Measurements from ENCODE around the gene GOLPH3L. TPM values are rescaled to one million over a fixed set of nuclear protein-coding genes. Genes with fewer than 3 reads are reported as not detected.
A peak's percentile ranks its signal among the peaks of the same experiment; 100 is the strongest.

GOLPH3L gene
- total and polyA plus RNA-seq, 2 of the 13 experiments (the other 11 are each of a cell fraction or from before 2014, with no cell fraction given): 8.2 to 12.8 TPM

- TF ChIP-seq RERE (CRISPR knock-in tag; IDR thresholded peaks at IDR 0.05; ENCODE audit: low read depth) (no peak), ATF3 (CRISPR knock-in tag; IDR thresholded peaks at IDR 0.05) (no peak), ZBTB20 (CRISPR knock-in tag; IDR thresholded peaks at IDR 0.05; ENCODE audit: borderline replicate concordance, low read depth) (no peak), AHDC1 (CRISPR knock-in tag; IDR thresholded peaks at IDR 0.05; ENCODE audit: borderline replicate concordance) (no peak), PAX8 (CRISPR knock-in tag; IDR thresholded peaks at IDR 0.05; ENCODE audit: borderline replicate concordance) (no peak), ZNF296 (CRISPR knock-in tag; conservative IDR thresholded peaks at IDR 0.05) (no peak), ZNF570 (CRISPR knock-in tag; IDR thresholded peaks at IDR 0.05; ENCODE audit: borderline replicate concordance) (no peak), ZSCAN25 (CRISPR knock-in tag; IDR thresholded peaks at IDR 0.05) (peak; percentile 86), PHB2 (IDR thresholded peaks at IDR 0.05; ENCODE audit: partially characterized antibody) (no peak), TAF1 (CRISPR knock-in tag; IDR thresholded peaks at IDR 0.05) (peak; percentile 87), NFKB2 (CRISPR knock-in tag; IDR thresholded peaks at IDR 0.05; ENCODE audit: borderline replicate concordance) (no peak), BCL6 (CRISPR knock-in tag; IDR thresholded peaks at IDR 0.05) (no peak), E2F2 (CRISPR knock-in tag; IDR thresholded peaks at IDR 0.05; ENCODE audit: borderline replicate concordance) (no peak), ZNF619 (CRISPR knock-in tag; IDR thresholded peaks at IDR 0.05) (0 out of 2 replicates have a peak, but pooled peaks have one; percentile 7), ARID2 (CRISPR knock-in tag; IDR thresholded peaks at IDR 0.05; ENCODE audit: borderline replicate concordance) (no peak), GLI4 (CRISPR knock-in tag; IDR thresholded peaks at IDR 0.05; ENCODE audit: borderline replicate concordance) (peak; percentile 22; the same call in 1 of the 2 replicates)
These were observed 67.6 kb downstream of the GOLPH3L start, which contains the start of gene ENSA (continued) for GRCh38 chr1:150629115-150629928.
